IPS-18a (cell line): ENCODE measurements around the gene BRD3.
"Not testable (repeated sequence)": the region's sequence is repeated elsewhere in the genome, so short reads cannot be mapped to it uniquely, and the experiment has no call there.

ENCODE experiments used
- H3K27ac ChIP-seq: one replicate; pipeline ENCODE4 v1.5.1; 2013; ENCODE audit warnings: low read length
- H3K27me3 ChIP-seq: one replicate; pipeline ENCODE4 v1.6.1; 2013; ENCODE audit warnings: mild to moderate bottlenecking, low read length; ENCODE audit not compliant: control insufficient read depth, insufficient read depth
- H3K36me3 ChIP-seq: one replicate; pipeline ENCODE4 v1.6.1; 2013; ENCODE audit warnings: low read depth, low read length; ENCODE audit not compliant: control insufficient read depth
- H3K4me1 ChIP-seq: one replicate; pipeline ENCODE4 v1.6.1; 2013; ENCODE audit warnings: low read depth, low read length; ENCODE audit not compliant: control insufficient read depth
- H3K4me3 ChIP-seq: one replicate; pipeline ENCODE4 v1.5.1; 2013; ENCODE audit warnings: low read length
- H3K9ac ChIP-seq: one replicate; pipeline ENCODE4 v1.6.1; 2013; ENCODE audit warnings: mild to moderate bottlenecking, low read length, moderate library complexity
- H3K9me3 ChIP-seq: one replicate; pipeline ENCODE4 v1.6.1; 2013; ENCODE audit warnings: low read depth, low read length; ENCODE audit not compliant: control insufficient read depth

BRD3 gene

DNA sequence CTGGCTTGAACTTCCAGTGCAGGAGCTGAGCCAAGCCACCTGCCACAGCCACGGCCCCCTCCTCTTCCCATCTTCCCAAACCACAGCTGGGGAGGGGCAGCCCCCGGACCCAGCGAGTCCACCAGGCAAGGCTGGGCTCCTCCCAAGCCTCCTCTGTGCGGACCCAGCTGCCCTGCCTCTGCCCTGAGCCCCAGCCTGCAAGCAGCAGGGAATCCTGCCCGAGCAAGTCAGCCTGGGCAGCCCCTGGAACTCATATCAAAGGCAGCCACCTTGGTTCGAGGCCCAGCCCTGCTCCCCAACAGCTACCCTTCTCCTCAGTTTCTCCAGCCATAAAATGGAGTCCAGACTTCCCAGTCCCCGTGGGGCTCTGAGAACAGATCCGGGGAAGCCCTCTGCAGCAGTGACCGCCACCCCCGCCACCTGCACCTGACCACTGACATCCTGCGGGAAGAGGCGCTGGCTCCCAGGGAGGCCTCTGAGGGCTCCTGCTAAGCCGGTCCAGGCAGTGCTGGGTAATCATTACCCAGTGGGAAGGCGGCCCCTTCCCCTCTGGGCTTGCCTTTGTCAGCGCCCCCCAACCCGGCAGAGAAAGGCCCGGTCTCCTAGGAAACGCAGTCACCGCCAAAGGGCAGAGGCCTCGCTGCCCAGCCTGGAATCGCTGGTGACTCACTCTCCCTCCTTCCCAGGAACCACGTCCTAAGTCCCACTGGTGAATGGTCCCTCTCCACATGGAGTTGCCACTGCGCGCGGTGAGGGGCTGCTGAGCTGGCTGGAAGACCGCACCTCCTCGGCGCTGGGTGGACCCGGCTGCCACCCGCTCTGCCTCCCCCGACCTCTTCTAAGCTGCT lies 77.2 kb downstream of the BRD3 start:
- Histone ChIP-seq H3K4me1 (peaks cover 9% of the 10 kb centered on the region), H3K27me3 (no peaks in the 10 kb centered on the region), H3K9ac (peak overlapping the region; percentile 54), H3K4me3 (peak overlapping the region; percentile 80), H3K27ac (no peak overlapping the region), H3K9me3 (no peaks in the 10 kb centered on the region), H3K36me3 (no peaks in the 10 kb centered on the region)

DNA sequence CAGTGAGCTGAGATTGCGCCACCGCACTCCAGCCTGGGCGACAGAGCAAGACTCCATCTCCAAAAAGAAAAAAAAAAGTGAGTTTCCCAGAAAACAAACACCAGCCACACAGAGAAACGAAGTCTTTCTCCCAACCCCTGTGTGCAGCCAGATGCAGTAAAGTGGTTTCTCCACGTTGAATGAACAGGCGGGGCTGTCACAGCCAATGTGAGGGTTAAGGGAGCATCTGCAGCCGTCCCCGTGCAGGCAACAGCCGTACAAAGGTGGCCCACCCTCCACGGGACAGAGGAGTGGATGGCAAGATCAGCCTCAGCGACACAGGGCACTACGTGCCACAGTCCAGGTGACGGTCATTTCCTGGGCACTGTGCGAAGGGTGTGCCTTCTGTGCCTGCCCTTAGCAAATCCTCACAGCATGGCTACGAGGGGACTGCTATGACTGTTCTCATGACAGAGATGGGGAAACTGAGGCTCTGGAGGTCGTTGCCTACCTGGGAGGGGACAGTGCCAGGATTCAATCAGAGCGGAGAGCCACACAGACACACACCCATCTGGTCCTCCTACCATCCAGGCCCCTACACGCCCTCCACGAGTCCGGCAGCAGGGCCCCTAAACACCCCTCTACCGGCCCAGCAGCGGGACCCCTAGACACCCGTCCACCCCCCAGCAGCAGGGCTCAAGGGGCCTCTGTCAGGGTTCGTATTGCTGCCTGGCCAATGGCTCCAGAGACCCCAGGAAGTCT lies 78.0 kb downstream of the BRD3 start:
- Histone ChIP-seq H3K27ac (no peak overlapping the region), H3K4me1 (peaks cover 9% of the 10 kb centered on the region), H3K27me3 (no peaks in the 10 kb centered on the region), H3K36me3 (no peaks in the 10 kb centered on the region), H3K4me3 (peak overlapping the region; percentile 80), H3K9me3 (no peaks in the 10 kb centered on the region), H3K9ac (no peak overlapping the region)

DNA sequence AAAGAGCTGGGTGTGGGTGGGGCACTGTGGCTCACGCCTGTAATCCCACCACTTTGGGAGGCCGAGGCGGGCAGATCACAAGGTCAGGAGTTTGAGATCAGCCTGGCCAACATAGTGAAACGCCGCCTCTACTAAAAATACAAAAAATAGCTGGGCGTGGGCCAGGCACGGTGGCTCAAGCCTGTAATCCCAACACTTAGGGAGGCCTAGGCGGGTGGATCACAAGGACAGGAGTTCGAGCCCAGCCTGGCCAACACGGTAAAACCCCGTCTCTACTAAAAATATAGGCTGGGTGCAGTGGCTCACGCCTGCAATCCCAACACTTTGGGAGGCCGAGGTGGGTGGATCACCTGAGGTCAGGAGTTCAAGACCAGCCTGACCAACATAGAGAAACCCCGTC lies 79.1 kb downstream of the BRD3 start:
- H3K9ac ChIP-seq, H3K4me1 ChIP-seq, H3K4me3 ChIP-seq, H3K9me3 ChIP-seq, H3K36me3 ChIP-seq, H3K27me3 ChIP-seq, H3K27ac ChIP-seq: not testable (repeated sequence)

DNA sequence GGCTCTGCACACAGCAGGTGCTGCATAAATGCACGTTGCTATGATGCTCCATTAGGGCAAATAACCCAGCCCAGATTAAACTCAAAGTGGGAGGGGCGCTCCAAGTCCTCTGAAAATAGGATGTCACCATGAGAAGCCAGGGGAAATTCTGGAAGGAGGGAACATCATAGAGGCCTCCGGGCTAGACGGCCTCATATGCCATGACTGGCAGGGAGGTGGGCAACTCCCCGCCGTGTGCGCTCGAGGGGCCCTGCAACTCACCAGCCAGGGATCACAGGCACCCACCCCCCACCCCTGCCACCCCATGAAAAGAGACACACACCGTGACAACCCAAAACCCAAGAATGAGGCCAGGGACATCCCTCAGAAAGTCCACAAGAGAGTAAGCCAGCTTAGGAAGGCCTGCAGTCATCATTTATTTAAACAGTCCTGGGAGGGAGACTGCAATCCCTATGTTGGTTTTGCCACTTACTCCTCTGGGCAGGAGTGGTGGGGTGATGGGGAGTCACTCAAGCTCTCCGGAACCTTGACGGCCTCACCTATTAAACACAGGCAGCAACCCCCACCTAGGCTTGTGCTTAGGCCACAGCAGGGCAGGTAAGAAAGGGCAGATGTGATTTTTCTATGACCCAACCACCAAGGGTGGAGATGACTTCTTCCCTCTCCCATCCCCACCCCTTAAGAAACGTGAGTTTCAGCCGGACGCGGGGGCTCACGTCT lies 79.7 kb downstream of the BRD3 start:
- H3K9me3 ChIP-seq: no peaks in the 10 kb centered on the region
- H3K27ac ChIP-seq: no peak overlapping the region
- peaks cover 10% of the 10 kb centered on the region for H3K4me1 ChIP-seq
- no peaks in the 10 kb centered on the region for H3K27me3 ChIP-seq
- H3K9ac ChIP-seq: no peak overlapping the region
- H3K4me3 ChIP-seq: no peak overlapping the region
- H3K36me3 ChIP-seq: no peaks in the 10 kb centered on the region

DNA sequence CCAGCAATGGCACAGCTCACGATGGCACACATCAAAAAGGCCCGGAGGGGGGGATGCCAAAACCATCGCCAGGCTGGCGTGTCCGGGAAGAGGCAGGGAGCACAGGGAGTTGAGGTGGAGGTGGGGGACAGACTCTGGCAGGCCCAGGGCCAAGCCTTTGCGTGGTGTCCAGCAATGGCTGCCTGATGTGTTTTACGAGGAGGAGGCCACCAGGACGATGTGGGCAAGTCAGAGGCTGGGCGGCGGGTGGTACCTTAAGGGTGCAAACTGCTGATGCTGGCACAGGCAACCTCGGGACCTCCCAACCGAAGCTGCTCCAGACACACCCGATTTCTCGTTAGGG lies 80.4 kb downstream of the BRD3 start:
- Histone ChIP-seq H3K9me3 (no peaks in the 10 kb centered on the region), H3K9ac (no peak overlapping the region), H3K36me3 (no peaks in the 10 kb centered on the region), H3K27ac (no peak overlapping the region), H3K4me3 (no peak overlapping the region), H3K4me1 (peaks cover 11% of the 10 kb centered on the region), H3K27me3 (no peaks in the 10 kb centered on the region)

DNA sequence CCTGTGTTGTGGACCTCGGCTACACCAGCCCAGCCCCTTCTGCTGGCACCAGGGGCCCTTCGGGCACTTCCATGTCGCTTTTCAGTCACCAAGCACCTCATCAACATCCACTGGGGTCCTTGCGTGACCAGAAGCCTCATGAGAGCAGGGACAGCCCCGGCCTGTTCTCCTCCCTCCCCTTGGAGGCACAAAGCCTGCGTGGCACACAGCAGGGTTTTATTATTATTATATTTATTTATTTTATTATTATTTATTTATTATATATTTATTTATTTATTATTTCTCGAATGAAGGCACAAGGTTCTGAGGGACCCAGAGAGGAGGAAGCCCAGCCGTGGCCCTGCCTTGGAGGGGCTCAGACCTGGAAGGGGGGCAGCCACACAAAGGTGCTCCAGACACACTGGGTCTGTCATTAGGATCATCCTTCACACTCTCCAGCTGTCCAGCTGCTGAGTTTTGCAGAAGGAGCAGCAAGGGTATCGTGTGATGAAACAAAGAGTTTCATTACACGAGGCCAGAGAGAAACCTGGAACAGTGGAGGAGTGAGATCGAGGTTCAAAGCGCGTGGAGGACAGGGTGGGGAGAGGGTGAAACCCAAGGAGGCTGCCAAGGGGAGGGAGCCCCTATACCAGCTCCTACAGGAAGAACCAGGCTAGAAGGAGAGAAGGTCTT lies 80.9 kb downstream of the BRD3 start:
- Histone ChIP-seq H3K9ac (no peak overlapping the region), H3K9me3 (no peaks in the 10 kb centered on the region), H3K36me3 (no peaks in the 10 kb centered on the region), H3K27me3 (no peaks in the 10 kb centered on the region), H3K27ac (no peak overlapping the region), H3K4me1 (peaks cover 11% of the 10 kb centered on the region), H3K4me3 (no peak overlapping the region)

DNA sequence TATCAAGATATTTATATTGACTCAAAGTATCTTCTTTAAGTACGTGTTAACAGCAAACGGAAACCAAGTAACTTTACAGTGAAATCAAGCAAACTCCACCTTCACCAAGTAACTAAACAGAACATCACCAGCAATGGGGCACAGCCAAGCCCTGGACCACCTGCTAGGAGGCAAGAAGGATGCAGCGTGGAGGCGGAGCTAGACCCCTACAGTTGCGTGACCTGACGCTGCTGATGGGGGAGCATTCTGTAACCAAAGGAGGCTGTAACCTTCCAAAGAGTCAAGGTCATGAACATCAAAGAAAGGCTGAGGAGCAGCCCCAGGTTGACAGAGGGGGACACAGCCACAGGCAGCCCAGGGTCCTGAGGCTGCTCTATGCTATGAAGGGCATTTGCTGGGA lies 81.8 kb downstream of the BRD3 start:
- Histone ChIP-seq H3K27ac (no peak overlapping the region), H3K36me3 (no peaks in the 10 kb centered on the region), H3K4me1 (peaks cover 11% of the 10 kb centered on the region), H3K27me3 (no peaks in the 10 kb centered on the region), H3K9ac (no peak overlapping the region), H3K9me3 (no peaks in the 10 kb centered on the region), H3K4me3 (no peak overlapping the region)

DNA sequence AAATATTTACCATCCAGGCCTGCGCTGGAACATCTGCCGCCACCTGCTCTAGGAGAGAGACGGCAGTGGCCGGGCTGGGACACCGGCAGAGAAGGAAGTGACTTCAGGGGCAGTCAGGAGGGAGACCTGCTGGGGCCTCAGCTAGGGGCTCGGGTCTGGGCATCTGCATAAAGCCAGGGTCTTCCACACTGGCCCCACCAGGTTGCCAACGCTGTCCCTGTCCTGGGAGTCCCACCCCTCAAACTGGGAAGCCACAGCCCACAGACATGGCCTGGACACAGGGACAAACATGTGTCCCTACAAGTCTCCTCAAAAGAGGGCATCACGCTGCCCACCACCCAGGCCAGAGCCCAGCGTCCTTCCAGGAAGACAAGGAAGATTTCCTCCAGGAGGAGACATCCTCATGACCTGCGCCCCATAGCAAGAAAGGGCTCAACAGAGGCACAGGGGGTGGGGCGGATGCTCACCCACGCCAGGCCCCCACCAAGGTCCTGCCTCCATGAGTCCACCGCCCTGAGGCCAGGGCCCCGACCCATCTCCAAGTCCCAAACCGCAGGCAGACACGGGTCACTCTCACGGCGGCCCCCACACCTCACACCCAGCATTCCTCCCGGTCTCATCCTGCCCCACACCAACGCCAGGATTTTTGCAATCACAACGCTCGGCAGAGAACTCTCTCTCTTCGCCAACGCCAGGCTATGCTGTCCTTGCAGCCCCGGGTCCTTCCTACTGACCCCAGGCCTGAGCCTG lies 84.7 kb downstream of the BRD3 start:
- H3K9ac ChIP-seq: no peak overlapping the region
- H3K27ac ChIP-seq: no peak overlapping the region
- no peak overlapping the region for H3K4me3 ChIP-seq
- H3K4me1 ChIP-seq: peaks cover 10% of the 10 kb centered on the region
- no peaks in the 10 kb centered on the region for H3K36me3 ChIP-seq
- no peaks in the 10 kb centered on the region for H3K9me3 ChIP-seq
- no peaks in the 10 kb centered on the region for H3K27me3 ChIP-seq

DNA sequence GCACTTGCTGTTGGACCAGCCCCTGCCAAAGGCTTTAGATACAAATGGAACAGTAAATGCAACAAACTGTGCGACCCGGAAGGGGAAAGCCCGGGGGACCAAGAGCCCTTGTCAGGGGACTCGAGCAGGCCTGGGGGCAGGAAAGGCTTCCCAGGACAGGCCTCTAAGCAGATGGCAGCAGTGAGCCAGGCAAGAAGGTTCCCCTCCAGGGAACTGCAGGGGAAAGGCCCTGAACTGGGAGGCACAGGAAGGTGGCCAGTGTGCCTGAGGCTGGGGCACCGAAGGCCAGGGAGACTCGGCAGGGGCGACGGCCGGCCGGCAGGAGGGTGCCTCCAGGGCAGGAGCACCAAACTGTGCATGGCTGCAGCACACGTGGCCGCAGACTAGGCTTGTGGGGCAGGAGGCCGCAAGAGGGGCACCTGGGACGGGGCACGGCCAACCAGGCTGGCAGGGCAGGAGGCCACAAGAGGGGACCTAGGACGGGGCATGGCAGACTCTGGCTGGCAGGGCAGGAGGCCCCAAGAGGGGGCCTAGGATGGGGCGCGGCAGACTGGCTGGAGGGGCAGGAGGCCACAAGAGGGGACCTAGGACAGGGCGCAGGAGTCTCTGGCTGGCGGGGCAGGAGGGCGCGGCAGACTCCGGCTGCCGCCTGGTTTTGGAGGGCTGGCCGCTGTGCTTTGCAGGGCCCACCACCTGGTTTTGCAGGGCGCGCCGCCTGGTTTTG lies 85.7 kb downstream of the BRD3 start:
- H3K9ac ChIP-seq: no peak overlapping the region
- no peak overlapping the region for H3K27ac ChIP-seq
- no peak overlapping the region for H3K4me3 ChIP-seq
- peaks cover 10% of the 10 kb centered on the region for H3K4me1 ChIP-seq
- no peaks in the 10 kb centered on the region for H3K27me3 ChIP-seq
- H3K9me3 ChIP-seq: no peaks in the 10 kb centered on the region
- no peaks in the 10 kb centered on the region for H3K36me3 ChIP-seq

DNA sequence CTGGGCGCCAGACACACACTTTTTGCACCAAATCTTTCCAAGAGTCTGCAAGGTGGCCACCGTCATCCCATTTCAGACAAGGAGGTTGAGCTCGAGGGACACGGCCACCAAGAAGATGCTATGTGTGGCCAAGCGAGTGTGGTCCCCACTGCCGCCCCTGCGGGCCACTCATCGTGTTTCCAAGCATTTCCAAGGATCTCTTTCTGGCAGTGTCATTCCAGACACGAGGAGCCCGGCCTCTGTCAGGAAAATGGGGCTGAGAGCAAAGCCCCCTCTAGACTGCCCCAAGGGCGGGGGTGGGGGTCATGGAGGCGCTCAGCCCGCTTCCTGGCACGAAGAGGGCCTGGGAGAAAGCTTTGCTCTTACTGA lies 86.3 kb downstream of the BRD3 start:
- Histone ChIP-seq H3K4me3 (no peak overlapping the region), H3K27ac (no peak overlapping the region), H3K9me3 (no peaks in the 10 kb centered on the region), H3K36me3 (no peaks in the 10 kb centered on the region), H3K27me3 (no peaks in the 10 kb centered on the region), H3K9ac (no peak overlapping the region), H3K4me1 (peaks cover 10% of the 10 kb centered on the region)
